ENCODE data around the gene HCFC1R1. TPM values are rescaled to one million over a fixed set of nuclear protein-coding genes. Genes with fewer than 3 reads are reported as not detected.

The HCFC1R1 gene, protein sequence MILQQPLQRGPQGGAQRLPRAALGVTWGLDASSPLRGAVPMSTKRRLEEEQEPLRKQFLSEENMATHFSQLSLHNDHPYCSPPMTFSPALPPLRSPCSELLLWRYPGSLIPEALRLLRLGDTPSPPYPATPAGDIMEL
- total RNA-seq (2021; ENCODE audit: unreplicated experiment): 60.0 TPM
- polyA plus RNA-seq (2012): 102 and 110 TPM in 2 replicates
- Bru-seq, nascent RNA: percentile 71 among the genes with signal in this experiment
- BruChase-seq, experiment 1, labeled RNA remaining after a 6-hour chase: percentile 81 among the genes with signal in this experiment
- percentile 66 among the genes with signal in this experiment for BruChase-seq, experiment 2, labeled RNA remaining after a 2-hour chase
- long read RNA-seq, transcript HCFC1R1-201 (4 exons, 965 nt): major isoform, 18 of 40 reads
- long read RNA-seq, transcript HCFC1R1-206 (3 exons, 618 nt): minor isoform, 5 of 40 reads
- long read RNA-seq, transcript HCFC1R1-208 (2 exons, 1,365 nt): minor isoform, 7 of 40 reads
- long read RNA-seq, partial matches to known transcripts: 3 of 40 reads
- long read RNA-seq, other reads (novel, unspliced or antisense): 5 of 40 reads

- POLR2A ChIA-PET: interaction anchor here (0.9 to 8.2 kb wide), 10 partner anchors 7 to 868 kb away, joined by 3 to 188 read pairs (median 6); partner anchors contain the start of genes KREMEN2, TRAF7 and ZNF213
- H3K79me2 ChIP-seq (ENCODE audit: insufficient read depth, low read length): peaks cover 26% of the 10 kb centered on the region; the same call in 1 of the 2 replicates
- DNase-seq (ENCODE audit: low read depth, low spot score) (peak; percentile 98), ATAC-seq (peak; percentile 52)
- RAD21 ChIA-PET (ENCODE audit: low non-redundant PET in 1 of 2, low total read pairs in 2 of 2, uncharacterized antibody in 2 of 2, unreplicated experiment in 2 of 2): interaction anchor here in 1 of 2 experiments (1.0 kb wide), 1 partner anchor 20 kb away, joined by 3 read pairs; no protein-coding TSS in a partner anchor
- peak within 1 kb of the TSS; percentile 100 for H3K27ac ChIP-seq (ENCODE audit: low read depth, low read length)
- H3K9me3 ChIP-seq (ENCODE audit: control insufficient read depth in 1 of 2, insufficient read depth in 1 of 2, low read depth in 1 of 2, low read length in 2 of 2): no peaks in the 10 kb centered on the region
- H4K20me1 ChIP-seq (ENCODE audit: insufficient read depth): no peaks in the 10 kb centered on the region
- intact Hi-C loops (cut with micrococcal nuclease): loop anchor here (2.0 to 5.0 kb wide), 3 partner anchors 19 to 867 kb away; partner anchors contain the start of genes PKMYT1 and TRAF7
- peaks cover 8 to 32% of the 10 kb centered on the region in 2 experiments; a peak in 2 of 4 replicates for H3K36me3 ChIP-seq (ENCODE audit: control insufficient read depth in 1 of 2, insufficient read depth in 2 of 2, low read length in 2 of 2)
- peak within 1 kb of the TSS; percentile 99 for H3K9ac ChIP-seq (ENCODE audit: low read length)
- CTCF ChIA-PET: interaction anchor here (0.9 to 6.1 kb wide), 6 partner anchors 8 to 20 kb away, joined by 3 to 39 read pairs (median 4); partner anchors contain the start of gene CLDN9
- no peak within 1 kb of the TSS for H2AFZ ChIP-seq (ENCODE audit: low read depth, low read length, poor library complexity, severe bottlenecking)
- H3K4me3 ChIP-seq (replicated peaks in 1 of 2; ENCODE audit: low read depth in 1 of 2, low read length in 2 of 2): peak within 1 kb of the TSS; percentile 94 to 95
- peaks cover 22 to 64% of the 10 kb centered on the region in 2 experiments for H3K4me1 ChIP-seq (ENCODE audit: control insufficient read depth in 1 of 2, insufficient read depth in 2 of 2, low read length in 2 of 2)
- H3K4me2 ChIP-seq (ENCODE audit: low read length): peak within 1 kb of the TSS; percentile 86
- no peaks in the 10 kb centered on the region for H3K27me3 ChIP-seq (ENCODE audit: insufficient read depth, low read length)
- BruUV-seq (replicated peaks): no TSS peak
- no peaks in the 10 kb centered on the region for H3K9me2 ChIP-seq (ENCODE audit: insufficient read depth)
- TF ChIP-seq JUND (IDR thresholded peaks at IDR 0.05): no peak
- no peak for TF ChIP-seq CBX3 (IDR thresholded peaks at IDR 0.05; ENCODE audit: low read depth)
- TF ChIP-seq SRF (IDR thresholded peaks at IDR 0.05; ENCODE audit: low read depth): no peak
- no peak for TF ChIP-seq SP1 (IDR thresholded peaks at IDR 0.05; ENCODE audit: low read depth)
- TF ChIP-seq ELF1 (IDR thresholded peaks at IDR 0.05; ENCODE audit: borderline replicate concordance, low read depth): no peak
- TF ChIP-seq YY1 (IDR thresholded peaks at IDR 0.05; ENCODE audit: extremely low read depth, insufficient replicate concordance, low read depth, low read length): peak; percentile 62
- TF ChIP-seq, protein P1, sequence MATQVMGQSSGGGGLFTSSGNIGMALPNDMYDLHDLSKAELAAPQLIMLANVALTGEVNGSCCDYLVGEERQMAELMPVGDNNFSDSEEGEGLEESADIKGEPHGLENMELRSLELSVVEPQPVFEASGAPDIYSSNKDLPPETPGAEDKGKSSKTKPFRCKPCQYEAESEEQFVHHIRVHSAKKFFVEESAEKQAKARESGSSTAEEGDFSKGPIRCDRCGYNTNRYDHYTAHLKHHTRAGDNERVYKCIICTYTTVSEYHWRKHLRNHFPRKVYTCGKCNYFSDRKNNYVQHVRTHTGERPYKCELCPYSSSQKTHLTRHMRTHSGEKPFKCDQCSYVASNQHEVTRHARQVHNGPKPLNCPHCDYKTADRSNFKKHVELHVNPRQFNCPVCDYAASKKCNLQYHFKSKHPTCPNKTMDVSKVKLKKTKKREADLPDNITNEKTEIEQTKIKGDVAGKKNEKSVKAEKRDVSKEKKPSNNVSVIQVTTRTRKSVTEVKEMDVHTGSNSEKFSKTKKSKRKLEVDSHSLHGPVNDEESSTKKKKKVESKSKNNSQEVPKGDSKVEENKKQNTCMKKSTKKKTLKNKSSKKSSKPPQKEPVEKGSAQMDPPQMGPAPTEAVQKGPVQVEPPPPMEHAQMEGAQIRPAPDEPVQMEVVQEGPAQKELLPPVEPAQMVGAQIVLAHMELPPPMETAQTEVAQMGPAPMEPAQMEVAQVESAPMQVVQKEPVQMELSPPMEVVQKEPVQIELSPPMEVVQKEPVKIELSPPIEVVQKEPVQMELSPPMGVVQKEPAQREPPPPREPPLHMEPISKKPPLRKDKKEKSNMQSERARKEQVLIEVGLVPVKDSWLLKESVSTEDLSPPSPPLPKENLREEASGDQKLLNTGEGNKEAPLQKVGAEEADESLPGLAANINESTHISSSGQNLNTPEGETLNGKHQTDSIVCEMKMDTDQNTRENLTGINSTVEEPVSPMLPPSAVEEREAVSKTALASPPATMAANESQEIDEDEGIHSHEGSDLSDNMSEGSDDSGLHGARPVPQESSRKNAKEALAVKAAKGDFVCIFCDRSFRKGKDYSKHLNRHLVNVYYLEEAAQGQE (IDR thresholded peaks at IDR 0.05; ENCODE audit: low read depth): no peak
- peak; percentile 16 for TF ChIP-seq TCF7L2 (IDR thresholded peaks at IDR 0.05; ENCODE audit: borderline replicate concordance, extremely low read depth, insufficient read depth, insufficient read length)
- TF ChIP-seq, protein P2, sequence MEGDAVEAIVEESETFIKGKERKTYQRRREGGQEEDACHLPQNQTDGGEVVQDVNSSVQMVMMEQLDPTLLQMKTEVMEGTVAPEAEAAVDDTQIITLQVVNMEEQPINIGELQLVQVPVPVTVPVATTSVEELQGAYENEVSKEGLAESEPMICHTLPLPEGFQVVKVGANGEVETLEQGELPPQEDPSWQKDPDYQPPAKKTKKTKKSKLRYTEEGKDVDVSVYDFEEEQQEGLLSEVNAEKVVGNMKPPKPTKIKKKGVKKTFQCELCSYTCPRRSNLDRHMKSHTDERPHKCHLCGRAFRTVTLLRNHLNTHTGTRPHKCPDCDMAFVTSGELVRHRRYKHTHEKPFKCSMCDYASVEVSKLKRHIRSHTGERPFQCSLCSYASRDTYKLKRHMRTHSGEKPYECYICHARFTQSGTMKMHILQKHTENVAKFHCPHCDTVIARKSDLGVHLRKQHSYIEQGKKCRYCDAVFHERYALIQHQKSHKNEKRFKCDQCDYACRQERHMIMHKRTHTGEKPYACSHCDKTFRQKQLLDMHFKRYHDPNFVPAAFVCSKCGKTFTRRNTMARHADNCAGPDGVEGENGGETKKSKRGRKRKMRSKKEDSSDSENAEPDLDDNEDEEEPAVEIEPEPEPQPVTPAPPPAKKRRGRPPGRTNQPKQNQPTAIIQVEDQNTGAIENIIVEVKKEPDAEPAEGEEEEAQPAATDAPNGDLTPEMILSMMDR (IDR thresholded peaks at IDR 0.05 in 2 of 3, conservative IDR thresholded peaks at IDR 0.05 in 1 of 3; ENCODE audit: borderline replicate concordance in 1 of 3, insufficient read depth in 1 of 3, low read depth in 2 of 3, low read length in 2 of 3): no peak
- no peak for TF ChIP-seq SIN3A (IDR thresholded peaks at IDR 0.05; ENCODE audit: low read depth)
- TF ChIP-seq, protein P3, sequence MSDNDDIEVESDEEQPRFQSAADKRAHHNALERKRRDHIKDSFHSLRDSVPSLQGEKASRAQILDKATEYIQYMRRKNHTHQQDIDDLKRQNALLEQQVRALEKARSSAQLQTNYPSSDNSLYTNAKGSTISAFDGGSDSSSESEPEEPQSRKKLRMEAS (IDR thresholded peaks at IDR 0.05): no peak
- no peak for TF ChIP-seq RAD21 (IDR thresholded peaks at IDR 0.05; ENCODE audit: low read depth)
- TF ChIP-seq POLR2AphosphoS5 (IDR thresholded peaks at IDR 0.05; ENCODE audit: low read depth, low read length): peak; percentile 80
- TF ChIP-seq EGR1 (IDR thresholded peaks at IDR 0.05; ENCODE audit: low read depth): no peak
- no peak for TF ChIP-seq CEBPB (IDR thresholded peaks at IDR 0.05; ENCODE audit: low read depth)
- TF ChIP-seq EZH2phosphoT487 (IDR thresholded peaks at IDR 0.05; ENCODE audit: borderline replicate concordance): no peak
- TF ChIP-seq, protein P4, sequence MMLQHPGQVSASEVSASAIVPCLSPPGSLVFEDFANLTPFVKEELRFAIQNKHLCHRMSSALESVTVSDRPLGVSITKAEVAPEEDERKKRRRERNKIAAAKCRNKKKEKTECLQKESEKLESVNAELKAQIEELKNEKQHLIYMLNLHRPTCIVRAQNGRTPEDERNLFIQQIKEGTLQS (IDR thresholded peaks at IDR 0.05): no peak
Observed at GRCh38 chr16:3023669-3024478, at the start of gene HCFC1R1, which contains the start of gene THOC6. TSS of gene HCFC1R1 (minus strand) at chr16:3023942. CDS start at chr16:3023941, 1 bp downstream. TSS of gene THOC6 (plus strand) at chr16:3024035. CDS start at chr16:3024327, 292 bp downstream.

Data from HCT116 (cell line).